ENCODE data around the gene SHC2. TPM values are rescaled to one million over a fixed set of nuclear protein-coding genes. Genes with fewer than 3 reads are reported as not detected.

Gene SHC2
- total and polyA plus RNA-seq, 7 donors = 2.2 to 9.7 (median 4.5) TPM

DNA sequence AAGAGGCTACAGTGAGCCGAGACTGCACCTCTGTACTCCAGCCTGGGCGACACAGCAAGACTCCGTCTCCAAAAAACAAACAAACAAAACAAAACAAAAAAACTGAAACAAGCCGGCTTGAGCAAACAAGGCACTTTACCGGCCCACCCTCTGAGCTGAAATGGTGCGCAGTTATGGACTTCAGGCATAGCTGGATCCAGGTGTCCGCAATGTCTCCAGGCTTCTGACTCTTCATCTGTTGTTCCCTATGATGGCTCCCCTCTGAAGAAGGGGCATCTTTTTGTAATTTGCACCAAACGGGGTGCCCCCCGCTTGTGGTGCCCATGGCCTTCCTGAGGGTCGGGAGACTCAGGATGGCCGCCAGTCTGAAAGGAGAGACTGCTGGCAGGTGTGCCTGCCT, 58.0 kb downstream of the SHC2 start:
- H3K36me3 ChIP-seq (ENCODE audit: insufficient read depth in 1 of 2, low read depth in 1 of 2) = no peaks in the 10 kb centered on the region
- peaks cover 0 to 71% (median 22%) of the 10 kb centered on the region in 3 donors for H3K27me3 ChIP-seq (ENCODE audit: insufficient read depth in 3 of 3, low read length in 2 of 3)
- TF ChIP-seq, protein P1, sequence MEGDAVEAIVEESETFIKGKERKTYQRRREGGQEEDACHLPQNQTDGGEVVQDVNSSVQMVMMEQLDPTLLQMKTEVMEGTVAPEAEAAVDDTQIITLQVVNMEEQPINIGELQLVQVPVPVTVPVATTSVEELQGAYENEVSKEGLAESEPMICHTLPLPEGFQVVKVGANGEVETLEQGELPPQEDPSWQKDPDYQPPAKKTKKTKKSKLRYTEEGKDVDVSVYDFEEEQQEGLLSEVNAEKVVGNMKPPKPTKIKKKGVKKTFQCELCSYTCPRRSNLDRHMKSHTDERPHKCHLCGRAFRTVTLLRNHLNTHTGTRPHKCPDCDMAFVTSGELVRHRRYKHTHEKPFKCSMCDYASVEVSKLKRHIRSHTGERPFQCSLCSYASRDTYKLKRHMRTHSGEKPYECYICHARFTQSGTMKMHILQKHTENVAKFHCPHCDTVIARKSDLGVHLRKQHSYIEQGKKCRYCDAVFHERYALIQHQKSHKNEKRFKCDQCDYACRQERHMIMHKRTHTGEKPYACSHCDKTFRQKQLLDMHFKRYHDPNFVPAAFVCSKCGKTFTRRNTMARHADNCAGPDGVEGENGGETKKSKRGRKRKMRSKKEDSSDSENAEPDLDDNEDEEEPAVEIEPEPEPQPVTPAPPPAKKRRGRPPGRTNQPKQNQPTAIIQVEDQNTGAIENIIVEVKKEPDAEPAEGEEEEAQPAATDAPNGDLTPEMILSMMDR (IDR thresholded peaks at IDR 0.05) = no peak
- H3K9me3 ChIP-seq = no peaks in the 10 kb centered on the region
- ATAC-seq (no peak), DNase-seq (peak in 1 of 2 donors; percentile 23)
- intact Hi-C loops (cut with DNase I) = no loop called here
- no peak overlapping the region for H3K4me3 ChIP-seq
- WGBS, 3 donors = 90 to 92% (median 92%) methylated on average over 11 of the region's 11 CpGs
- H3K27ac ChIP-seq = no peak overlapping the region
- no peaks in the 10 kb centered on the region for H3K4me1 ChIP-seq

DNA sequence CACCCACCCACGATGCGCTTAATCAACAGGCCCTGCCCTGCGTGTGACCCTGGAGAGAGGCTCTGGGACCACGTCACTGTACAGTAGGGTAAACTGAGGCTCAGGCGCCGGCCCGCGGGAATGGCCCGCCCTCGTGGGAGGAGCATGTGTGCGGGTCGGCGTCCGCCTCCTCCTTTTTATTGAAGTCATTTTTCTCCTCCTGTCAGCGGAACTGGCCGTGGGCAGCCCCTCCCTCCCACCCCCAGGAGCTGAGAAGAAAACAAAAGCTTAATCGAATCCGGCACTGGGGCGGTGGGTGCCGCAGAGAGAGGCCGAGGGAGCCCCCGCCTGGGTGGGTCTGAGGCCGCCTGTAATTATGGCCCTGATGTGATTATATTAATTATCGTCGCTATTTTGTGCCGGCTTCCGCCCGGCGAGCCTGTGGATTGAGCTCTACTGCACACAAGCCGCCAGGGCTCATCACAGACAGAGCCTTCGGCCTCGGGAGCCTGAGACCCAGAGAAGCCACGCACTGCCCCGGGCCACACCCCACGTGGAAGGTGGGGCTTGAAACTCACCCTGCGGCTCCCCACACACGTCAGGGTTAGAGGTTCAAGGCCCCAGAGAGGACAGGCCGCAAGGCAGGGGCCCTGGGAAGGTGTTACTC, 58.8 kb downstream of the SHC2 start:
- Histone ChIP-seq H3K27ac (no peak overlapping the region), H3K4me1 (no peaks in the 10 kb centered on the region), H3K27me3 (ENCODE audit: insufficient read depth in 3 of 3, low read length in 2 of 3) (peaks cover 0 to 63% (median 16%) of the 10 kb centered on the region in 3 donors), H3K36me3 (ENCODE audit: insufficient read depth in 1 of 2, low read depth in 1 of 2) (no peaks in the 10 kb centered on the region), H3K4me3 (no peak overlapping the region), H3K9me3 (no peaks in the 10 kb centered on the region)
- intact Hi-C loops (cut with DNase I) = no loop called here
- WGBS, 3 donors = 24% methylated on average over 32 to 38 of the region's 38 CpGs
- TF ChIP-seq, protein P1 (IDR thresholded peaks at IDR 0.05) = no peak
- DNase-seq (peak in 1 of 2 donors; percentile 47), ATAC-seq (no peak)

DNA sequence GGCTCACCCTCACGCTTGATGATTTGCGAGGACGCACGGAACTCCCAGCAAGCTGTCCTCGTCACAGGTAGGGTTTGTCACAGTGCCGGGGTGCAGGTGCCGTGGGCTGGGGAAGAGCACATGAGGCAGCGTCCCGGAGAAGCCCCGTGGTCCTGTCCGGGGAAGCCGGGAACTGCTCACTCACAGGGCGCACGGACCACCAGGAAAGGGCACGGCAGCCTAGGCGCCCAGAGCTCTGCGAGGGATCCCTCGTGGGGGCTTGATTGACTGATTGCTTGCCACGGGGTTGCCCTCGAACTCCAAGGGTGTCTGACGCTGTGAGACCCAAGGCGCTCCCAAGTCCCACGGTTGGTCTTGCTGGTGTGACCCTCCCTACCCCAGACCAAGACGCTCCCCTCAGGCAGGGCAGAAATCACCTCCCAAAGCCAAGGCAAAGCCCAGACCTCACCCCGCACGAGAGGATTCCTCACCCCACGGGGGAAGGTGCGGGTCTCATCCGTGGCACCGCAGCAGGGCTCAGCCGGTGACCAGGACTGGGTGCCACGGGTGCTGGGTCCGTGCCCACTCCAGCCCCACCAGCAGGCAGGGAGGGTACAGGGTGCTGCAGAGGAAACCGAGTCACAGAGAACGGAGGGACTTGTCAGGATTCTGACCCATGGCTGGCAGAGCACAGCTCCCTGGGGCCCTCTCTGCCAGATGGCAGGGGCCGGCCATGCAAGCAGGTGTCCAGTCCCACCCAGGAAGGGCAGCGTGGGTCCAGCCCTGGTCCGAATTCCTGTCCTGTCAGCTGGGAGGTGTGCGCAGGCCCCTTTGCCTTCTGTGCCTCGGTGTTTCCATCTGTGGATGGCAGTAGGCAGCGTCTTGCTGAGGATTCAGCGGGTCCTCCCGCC, 59.6 kb downstream of the SHC2 start:
- H3K4me3 ChIP-seq = no peak overlapping the region
- H3K4me1 ChIP-seq = no peaks in the 10 kb centered on the region
- intact Hi-C loops (cut with DNase I) = no loop called here
- no peak for DNase-seq
- peaks cover 0 to 55% (median 16%) of the 10 kb centered on the region in 3 donors for H3K27me3 ChIP-seq (ENCODE audit: insufficient read depth in 3 of 3, low read length in 2 of 3)
- H3K36me3 ChIP-seq (ENCODE audit: insufficient read depth in 1 of 2, low read depth in 1 of 2) = no peaks in the 10 kb centered on the region
- ATAC-seq = no peak
- no peaks in the 10 kb centered on the region for H3K9me3 ChIP-seq
- TF ChIP-seq, protein P1 (IDR thresholded peaks at IDR 0.05) = no peak
- WGBS, 3 donors = 71 to 76% (median 74%) methylated on average over 41 to 43 of the region's 43 CpGs
- H3K27ac ChIP-seq = no peak overlapping the region

DNA sequence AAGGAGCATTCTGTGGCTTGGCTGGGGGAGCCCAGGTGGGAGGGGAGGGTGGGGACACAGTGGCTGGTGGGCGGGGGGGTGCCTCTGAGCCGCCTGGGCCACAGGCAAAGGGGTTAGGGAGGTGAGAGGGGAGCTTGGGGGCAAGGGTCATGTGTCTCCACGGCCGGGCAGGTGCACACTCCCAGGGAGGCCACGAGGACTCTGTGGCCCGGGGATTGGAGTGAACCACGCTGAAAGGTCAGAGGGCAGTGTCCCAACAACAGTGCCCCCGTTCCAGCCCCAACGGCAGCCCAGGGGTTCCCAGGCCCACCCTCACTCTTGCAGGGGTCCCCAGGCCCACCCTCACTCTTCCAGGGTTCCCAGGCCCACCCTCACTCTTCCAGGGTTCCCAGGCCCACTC, 61.5 kb downstream of the SHC2 start:
- Histone ChIP-seq H3K9me3 (no peaks in the 10 kb centered on the region), H3K36me3 (ENCODE audit: insufficient read depth in 1 of 2, low read depth in 1 of 2) (no peaks in the 10 kb centered on the region), H3K27ac (no peak overlapping the region), H3K4me1 (no peaks in the 10 kb centered on the region), H3K4me3 (no peak overlapping the region), H3K27me3 (ENCODE audit: insufficient read depth in 3 of 3, low read length in 2 of 3) (peaks cover 0 to 43% (median 16%) of the 10 kb centered on the region in 3 donors)
- DNase-seq (no peak), ATAC-seq (no peak)
- TF ChIP-seq, protein P1 (IDR thresholded peaks at IDR 0.05) = no peak
- intact Hi-C loops (cut with DNase I) = no loop called here
- 71 to 79% (median 75%) methylated on average over 8 to 9 of the region's 9 CpGs for WGBS, 3 donors

Measured in psoas muscle (tissue), 8 donors.